HG02938 (cell line): ENCODE results near the gene RRP12.

Source experiments
- ATAC-seq: cut with Tn5 transposase; IDR thresholded peaks from one replicate; pipeline ENCODE4 v1.9.1; 2021; ENCODE audit warnings: mild to moderate bottlenecking, moderate library complexity; ENCODE audit not compliant: unreplicated experiment

The RRP12 gene

DNA sequence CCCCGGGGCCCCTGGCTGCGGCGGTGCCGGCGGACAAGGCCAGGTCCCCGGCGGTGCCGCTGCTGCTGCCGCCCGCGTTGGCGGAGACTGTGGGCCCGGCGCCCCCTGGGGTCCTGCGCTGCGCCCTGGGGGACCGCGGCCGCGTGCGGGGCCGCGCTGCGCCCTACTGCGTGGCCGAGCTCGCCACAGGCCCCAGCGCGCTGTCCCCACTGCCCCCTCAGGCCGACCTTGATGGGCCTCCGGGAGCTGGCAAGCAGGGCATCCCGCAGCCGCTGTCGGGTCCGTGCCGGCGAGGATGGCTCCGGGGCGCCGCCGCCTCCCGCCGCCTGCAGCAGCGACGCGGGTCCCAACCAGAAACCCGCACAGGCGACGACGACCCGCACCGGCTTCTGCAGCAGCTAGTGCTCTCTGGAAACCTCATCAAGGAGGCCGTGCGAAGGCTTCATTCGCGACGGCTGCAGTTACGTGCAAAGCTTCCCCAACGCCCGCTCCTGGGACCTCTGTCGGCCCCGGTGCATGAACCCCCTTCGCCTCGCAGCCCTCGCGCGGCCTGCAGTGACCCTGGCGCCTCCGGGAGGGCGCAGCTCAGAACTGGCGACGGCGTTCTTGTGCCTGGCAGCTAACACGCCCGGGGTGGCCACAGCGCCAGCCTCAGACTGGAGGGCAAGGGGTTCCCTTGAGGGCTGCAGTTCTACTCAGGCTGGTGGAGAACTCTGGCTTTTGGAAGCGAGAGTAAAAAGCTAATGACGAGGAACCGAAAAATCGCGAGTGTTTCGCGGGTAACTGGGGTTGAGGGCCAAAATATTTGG is 81.3 kb downstream of the RRP12 start:
- ATAC-seq = peak; percentile 12

DNA sequence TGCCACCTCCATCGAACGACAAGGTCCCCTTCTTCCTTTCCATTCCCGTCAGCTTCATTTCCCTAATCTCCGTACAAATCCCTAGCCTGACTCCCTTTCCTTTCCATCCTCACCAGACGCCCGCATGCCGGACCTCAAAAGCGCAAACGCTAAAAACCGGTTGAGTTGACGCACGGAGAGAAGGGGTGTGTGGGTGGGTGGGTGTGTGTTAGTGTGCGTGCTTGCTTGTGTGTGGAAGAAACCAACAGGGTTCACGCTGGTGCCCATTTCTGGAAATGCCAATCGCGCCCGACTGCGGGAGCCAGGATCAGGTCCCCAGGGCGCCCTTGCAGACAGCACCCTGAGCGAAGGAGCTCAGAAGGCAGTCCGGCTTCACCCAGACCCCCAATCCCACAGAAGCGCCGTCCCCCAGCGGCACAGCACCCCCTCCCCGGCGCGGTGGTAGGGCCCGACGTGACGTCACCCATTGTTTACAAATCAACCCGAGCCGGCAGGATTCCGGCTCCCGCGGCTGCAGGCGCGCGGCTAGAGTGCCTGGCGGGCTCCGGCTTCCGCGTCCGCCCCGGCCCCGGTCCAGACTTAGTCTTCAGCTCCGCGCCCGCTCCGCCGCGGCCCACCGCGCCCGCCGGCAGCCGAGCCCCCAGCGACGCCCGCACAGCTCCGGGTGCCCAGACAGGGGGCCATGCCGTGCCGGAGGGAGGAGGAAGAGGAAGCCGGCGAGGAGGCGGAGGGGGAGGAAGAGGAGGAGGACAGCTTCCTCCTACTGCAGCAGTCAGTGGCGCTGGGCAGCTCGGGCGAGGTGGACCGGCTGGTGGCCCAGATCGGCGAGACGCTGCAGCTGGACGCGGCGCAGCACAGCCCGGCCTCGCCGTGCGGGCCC is 82.1 kb downstream of the RRP12 start, which contains the start of gene FRAT1:
Gene FRAT1 (plus strand): TSS at position 500 of the 880 bp plus-strand sequence. CDS start 183 bp downstream, at position 683.
- peak; percentile 87 for ATAC-seq

DNA sequence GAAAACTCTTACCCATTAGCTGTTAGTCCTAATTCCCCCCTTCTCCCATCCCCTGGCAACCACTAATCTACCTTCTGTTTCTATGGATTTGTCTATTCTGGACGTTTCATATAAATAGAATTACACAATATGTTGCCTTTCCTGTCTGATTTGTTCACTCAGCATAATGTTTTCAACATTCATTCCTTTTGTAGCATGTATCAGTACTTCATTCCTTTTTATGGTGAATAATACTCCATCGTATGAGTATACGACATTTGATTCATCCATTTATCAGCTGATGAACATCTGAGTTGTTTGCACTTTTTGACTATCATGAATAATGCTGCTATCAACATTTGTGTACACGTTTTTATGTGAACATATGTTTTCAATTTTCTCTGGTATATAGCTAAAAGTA is 86.5 kb downstream of the RRP12 start:
- ATAC-seq = no peak

DNA sequence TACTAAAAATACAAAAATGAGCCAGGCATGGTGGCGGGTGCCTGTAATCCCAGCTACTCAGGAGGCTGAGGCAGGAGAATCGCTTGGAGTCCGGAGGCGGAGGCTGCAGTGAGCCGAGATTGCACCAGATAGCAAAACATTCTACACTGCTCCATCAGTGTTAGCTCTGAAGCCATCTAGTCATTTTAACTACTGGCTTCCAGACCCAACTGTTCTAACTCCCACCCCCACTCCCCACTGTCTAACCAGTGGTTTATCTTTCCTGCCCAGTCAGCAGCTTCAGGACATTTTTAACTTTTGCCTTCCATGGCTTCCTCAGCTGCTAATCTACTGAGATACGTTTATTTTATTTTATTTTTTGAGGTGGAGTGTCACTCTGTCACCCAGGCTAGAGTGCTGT is 88.2 kb downstream of the RRP12 start:
- ATAC-seq = no peak

DNA sequence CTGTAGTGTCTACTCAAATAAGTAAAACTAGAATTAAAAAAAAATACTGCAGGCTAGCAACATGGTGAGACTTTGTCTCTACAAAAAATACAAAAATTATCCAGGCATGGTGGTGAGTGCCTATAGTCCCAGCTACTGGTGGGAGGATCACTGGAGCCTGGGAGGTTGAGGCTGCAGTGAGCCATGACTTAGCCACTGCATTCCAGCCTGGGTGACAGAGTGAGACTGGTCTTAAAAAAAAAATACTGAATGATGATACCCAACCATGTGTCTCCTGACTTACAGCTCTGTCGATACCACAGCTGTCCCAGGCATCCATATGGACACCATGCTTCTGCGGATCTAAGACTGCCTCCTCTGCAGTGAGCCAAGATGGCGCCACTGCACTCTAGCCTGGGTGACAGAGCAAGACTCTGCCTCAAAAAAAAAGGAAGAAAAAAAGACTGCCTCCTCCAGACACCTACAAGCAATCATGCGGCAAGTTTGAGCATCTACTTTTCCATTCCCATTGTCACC is 90.0 kb downstream of the RRP12 start:
- no peak for ATAC-seq

DNA sequence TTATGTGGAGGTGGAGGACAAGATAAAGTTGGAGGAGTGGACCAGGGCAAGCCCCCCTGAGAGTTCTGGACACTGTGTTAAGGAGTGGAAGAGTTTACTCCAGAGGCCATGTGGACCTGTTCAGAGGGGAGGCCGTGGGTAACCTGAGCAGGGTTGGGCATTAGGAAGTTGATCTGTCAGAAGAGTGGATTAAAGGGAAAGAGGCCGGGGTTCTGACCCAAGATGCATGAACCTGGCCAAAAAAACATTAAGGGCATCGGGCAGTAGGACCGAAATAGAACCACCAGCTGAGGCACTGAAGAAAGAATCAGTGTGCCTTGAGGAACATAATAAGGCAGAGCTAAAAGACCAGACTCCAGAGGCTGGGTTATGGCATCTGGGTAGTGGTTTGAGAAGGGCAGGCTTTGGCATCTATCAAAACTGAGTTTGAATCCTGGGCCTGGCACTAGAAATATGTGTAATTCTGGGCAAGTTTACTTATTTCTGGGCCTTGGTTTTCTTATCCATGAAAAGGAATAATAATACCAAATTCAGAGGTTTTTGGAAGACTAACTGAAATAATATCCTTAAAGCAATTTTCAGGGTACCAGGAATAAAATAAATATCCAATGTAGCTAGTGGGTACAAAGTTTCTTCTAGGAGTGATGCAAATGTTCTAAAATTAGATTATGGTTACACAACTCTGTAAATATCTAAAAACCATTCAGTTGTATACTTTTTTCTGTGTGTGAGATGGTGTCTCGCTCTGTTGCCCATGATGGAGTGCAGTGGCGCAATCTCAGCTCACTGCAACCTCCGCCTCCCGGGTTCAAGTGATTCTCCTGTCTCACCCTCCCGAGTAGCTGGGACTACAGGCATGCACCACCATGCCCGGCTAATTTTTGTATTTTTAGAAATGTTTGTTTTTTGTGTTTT is 93.0 kb downstream of the RRP12 start:
- ATAC-seq = no peak

DNA sequence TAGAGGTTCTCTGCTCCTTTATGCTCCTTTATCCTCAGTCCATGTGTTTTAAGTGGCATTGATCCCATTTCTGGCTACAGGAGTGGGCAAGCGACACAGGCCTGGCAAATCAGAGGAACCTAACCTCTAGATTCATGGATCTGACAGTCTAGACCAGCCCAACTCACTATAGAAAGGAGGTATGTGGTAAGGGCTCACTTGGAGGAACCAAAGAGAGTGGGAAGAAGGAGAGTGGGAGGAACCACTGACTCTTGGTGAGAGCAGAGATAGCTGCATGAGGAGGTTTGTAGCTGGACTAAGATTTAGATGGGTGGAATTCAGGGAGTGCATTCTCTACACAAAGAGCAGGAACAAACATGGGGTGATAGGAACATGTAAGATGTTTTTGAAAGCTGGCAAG is 93.7 kb downstream of the RRP12 start:
- no peak for ATAC-seq
